Measurements from ENCODE around the gene PDE6C.

PDE6C gene

DNA sequence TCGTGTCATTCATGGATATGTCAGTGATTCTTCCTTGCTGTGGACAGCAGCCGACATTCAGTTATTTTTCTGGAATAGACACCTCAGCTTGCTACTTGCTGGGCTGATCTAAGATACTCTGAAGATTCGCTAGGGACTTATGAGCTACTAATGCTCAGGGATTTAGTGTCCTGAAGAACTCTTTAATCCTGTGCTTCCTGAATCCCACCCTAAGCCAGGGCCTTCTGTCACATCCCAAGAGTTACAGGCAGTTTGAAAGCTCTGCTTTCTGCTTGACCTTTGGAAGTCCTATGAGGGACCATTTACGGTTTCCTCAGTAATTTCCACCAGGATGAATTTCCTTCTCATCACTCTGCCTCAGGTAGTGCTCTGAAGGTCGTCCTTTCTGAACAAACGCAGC, at the start of gene PDE6C:
PDE6C (plus strand) TSS at position 227 of the 400 bp plus-strand sequence. CDS start 189 bp downstream, outside the sequence.
- TF ChIP-seq, protein P1, sequence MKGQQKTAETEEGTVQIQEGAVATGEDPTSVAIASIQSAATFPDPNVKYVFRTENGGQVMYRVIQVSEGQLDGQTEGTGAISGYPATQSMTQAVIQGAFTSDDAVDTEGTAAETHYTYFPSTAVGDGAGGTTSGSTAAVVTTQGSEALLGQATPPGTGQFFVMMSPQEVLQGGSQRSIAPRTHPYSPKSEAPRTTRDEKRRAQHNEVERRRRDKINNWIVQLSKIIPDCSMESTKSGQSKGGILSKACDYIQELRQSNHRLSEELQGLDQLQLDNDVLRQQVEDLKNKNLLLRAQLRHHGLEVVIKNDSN (IDR thresholded peaks at IDR 0.05) = no peak
- no peak for TF ChIP-seq EP300 (IDR thresholded peaks at IDR 0.05; ENCODE audit: borderline replicate concordance)
- TF ChIP-seq, protein P2, sequence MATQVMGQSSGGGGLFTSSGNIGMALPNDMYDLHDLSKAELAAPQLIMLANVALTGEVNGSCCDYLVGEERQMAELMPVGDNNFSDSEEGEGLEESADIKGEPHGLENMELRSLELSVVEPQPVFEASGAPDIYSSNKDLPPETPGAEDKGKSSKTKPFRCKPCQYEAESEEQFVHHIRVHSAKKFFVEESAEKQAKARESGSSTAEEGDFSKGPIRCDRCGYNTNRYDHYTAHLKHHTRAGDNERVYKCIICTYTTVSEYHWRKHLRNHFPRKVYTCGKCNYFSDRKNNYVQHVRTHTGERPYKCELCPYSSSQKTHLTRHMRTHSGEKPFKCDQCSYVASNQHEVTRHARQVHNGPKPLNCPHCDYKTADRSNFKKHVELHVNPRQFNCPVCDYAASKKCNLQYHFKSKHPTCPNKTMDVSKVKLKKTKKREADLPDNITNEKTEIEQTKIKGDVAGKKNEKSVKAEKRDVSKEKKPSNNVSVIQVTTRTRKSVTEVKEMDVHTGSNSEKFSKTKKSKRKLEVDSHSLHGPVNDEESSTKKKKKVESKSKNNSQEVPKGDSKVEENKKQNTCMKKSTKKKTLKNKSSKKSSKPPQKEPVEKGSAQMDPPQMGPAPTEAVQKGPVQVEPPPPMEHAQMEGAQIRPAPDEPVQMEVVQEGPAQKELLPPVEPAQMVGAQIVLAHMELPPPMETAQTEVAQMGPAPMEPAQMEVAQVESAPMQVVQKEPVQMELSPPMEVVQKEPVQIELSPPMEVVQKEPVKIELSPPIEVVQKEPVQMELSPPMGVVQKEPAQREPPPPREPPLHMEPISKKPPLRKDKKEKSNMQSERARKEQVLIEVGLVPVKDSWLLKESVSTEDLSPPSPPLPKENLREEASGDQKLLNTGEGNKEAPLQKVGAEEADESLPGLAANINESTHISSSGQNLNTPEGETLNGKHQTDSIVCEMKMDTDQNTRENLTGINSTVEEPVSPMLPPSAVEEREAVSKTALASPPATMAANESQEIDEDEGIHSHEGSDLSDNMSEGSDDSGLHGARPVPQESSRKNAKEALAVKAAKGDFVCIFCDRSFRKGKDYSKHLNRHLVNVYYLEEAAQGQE (IDR thresholded peaks at IDR 0.05; ENCODE audit: low read depth) = no peak
- no peak for TF ChIP-seq ZBTB7A (IDR thresholded peaks at IDR 0.05; ENCODE audit: low read depth)
- TF ChIP-seq TCF12 (IDR thresholded peaks at IDR 0.05; ENCODE audit: low read depth) = no peak
- no peak for TF ChIP-seq RAD21 (IDR thresholded peaks at IDR 0.05; ENCODE audit: low read depth)
- no peak for TF ChIP-seq EGR1 (IDR thresholded peaks at IDR 0.05)

DNA sequence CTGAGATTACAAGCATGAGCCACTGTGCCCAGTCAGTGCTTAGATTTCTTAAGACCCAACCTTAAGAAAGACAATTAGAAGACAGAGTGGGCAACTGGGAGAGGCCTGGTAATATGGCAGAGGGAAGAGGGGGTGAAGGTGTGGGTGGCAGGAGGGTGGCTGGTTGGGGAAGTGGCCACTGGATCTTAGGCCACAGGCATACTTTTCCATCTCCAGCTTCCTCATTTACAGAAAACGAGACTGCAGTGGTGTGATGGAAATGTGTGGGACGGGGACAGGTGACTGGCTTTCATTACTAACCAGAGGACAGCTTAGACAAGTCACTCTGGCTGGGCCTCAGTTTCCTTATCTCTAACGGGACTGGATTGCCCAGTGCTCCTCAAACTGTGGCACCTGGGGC, 46.9 kb upstream of the PDE6C start:
- TF ChIP-seq, protein P3, sequence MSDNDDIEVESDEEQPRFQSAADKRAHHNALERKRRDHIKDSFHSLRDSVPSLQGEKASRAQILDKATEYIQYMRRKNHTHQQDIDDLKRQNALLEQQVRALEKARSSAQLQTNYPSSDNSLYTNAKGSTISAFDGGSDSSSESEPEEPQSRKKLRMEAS (IDR thresholded peaks at IDR 0.05) = no peak

DNA sequence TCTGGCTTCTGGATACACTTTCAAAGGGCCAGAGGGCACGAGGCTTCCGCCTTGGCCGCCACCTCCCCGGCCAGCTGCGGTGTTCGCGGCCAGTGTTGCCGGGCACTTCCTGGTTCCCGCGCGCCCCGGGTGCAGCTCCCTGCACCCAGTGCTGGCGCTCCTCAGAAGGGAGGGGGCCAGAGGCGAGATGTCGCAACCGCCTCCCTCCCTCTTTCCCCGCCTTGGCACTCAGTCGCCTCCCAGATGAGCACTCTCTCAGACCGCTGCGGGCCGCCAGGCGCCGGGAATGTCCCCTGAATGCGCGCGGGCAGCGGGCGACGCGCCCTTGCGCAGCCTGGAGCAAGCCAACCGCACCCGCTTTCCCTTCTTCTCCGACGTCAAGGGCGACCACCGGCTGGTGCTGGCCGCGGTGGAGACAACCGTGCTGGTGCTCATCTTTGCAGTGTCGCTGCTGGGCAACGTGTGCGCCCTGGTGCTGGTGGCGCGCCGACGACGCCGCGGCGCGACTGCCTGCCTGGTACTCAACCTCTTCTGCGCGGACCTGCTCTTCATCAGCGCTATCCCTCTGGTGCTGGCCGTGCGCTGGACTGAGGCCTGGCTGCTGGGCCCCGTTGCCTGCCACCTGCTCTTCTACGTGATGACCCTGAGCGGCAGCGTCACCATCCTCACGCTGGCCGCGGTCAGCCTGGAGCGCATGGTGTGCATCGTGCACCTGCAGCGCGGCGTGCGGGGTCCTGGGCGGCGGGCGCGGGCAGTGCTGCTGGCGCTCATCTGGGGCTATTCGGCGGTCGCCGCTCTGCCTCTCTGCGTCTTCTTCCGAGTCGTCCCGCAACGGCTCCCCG, 45.7 kb upstream of the PDE6C start, which contains the start of gene FFAR4:
FFAR4 (plus strand) TSS at position 231 of the 842 bp plus-strand sequence; CDS start at position 287, 56 bp downstream.
- TF ChIP-seq RAD21 (IDR thresholded peaks at IDR 0.05; ENCODE audit: low read depth) (no peak), NFIC (IDR thresholded peaks at IDR 0.05) (peak; percentile 48; the same call in 1 of the 2 replicates), TAF1 (IDR thresholded peaks at IDR 0.05; ENCODE audit: low read depth) (peak; percentile 27; the same call in 1 of the 2 replicates), CREB1 (IDR thresholded peaks at IDR 0.05; ENCODE audit: low read depth) (no peak), CEBPB (IDR thresholded peaks at IDR 0.05) (peak; percentile 98), ZBTB7A (IDR thresholded peaks at IDR 0.05; ENCODE audit: low read depth) (peak; percentile 50; the same call in 1 of the 2 replicates), TCF12 (IDR thresholded peaks at IDR 0.05; ENCODE audit: low read depth) (peak; percentile 58; the same call in 1 of the 2 replicates), TEAD4 (IDR thresholded peaks at IDR 0.05) (no peak)
- TF ChIP-seq, protein P3 (IDR thresholded peaks at IDR 0.05) = peak; percentile 80

DNA sequence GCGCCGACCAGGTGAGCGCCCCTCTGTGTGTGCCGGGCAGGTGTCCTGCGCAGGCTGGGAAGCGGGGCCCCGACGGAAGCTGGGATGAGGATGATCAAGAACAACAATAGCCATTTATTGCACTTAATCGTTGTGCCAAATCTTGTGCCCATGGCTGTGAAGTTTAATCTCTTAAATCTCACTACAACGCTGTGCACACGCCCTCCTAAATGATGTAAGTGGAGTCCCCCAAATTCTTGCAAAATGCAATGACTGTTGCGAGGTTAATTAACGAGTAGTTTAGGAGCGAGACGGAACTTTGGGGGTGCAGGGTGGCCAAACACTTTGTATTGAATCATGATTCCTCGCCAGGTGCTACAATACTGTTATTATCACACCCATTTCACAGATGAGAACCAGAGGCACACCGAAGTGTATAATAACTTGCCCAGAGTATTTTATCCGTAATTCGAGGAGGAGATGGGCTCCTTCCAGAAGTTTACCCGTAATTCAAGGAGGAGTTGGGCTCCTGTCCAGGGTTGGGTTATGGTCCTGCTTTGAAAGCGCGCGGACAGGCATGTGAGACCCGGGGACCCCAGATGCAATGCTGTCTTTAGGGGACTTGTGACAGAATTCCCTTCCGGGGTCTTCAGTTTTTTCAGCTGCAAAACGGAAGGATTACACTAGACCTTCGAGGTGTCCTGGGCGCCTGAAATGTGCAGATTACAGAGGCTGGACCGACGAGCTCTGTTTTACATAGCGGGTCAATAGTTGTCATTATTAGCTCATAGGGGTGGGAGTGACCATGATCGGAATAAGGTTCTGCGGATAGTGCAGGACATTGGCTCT, 44.8 kb upstream of the PDE6C start:
- TF ChIP-seq ZBTB7A (IDR thresholded peaks at IDR 0.05; ENCODE audit: low read depth) (no peak), CEBPB (IDR thresholded peaks at IDR 0.05) (no peak), EGR1 (IDR thresholded peaks at IDR 0.05) (no peak), RAD21 (IDR thresholded peaks at IDR 0.05; ENCODE audit: low read depth) (no peak), TAF1 (IDR thresholded peaks at IDR 0.05; ENCODE audit: low read depth) (no peak), YY1 (IDR thresholded peaks at IDR 0.05; ENCODE audit: low read depth) (no peak), TEAD4 (IDR thresholded peaks at IDR 0.05) (no peak), FOXM1 (IDR thresholded peaks at IDR 0.05; ENCODE audit: borderline replicate concordance, low read depth) (no peak), NFIC (IDR thresholded peaks at IDR 0.05) (no peak), TCF12 (IDR thresholded peaks at IDR 0.05; ENCODE audit: low read depth) (no peak), EP300 (IDR thresholded peaks at IDR 0.05; ENCODE audit: borderline replicate concordance) (no peak), CREB1 (IDR thresholded peaks at IDR 0.05; ENCODE audit: low read depth) (no peak)
- TF ChIP-seq, protein P1 (IDR thresholded peaks at IDR 0.05) = no peak
- TF ChIP-seq, protein P3 (IDR thresholded peaks at IDR 0.05) = no peak
- TF ChIP-seq, protein P2 (IDR thresholded peaks at IDR 0.05; ENCODE audit: low read depth) = no peak

DNA sequence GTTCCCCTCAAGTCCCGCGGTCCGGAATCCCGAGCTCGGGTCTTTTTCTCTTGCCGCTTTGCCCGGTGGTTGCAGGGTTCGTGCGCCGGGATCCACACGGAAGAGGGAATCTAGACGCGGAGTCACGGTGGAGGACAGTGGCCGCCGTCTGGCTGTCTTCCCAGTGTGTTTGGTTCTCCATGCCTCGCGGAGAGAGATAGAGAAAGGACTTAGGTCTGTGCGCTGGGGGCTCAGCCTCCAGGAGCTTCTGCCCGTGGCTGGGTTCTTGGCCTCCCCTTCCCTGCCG, 44.3 kb upstream of the PDE6C start:
- TF ChIP-seq FOXM1 (IDR thresholded peaks at IDR 0.05; ENCODE audit: borderline replicate concordance, low read depth) (no peak), TAF1 (IDR thresholded peaks at IDR 0.05; ENCODE audit: low read depth) (no peak), EGR1 (IDR thresholded peaks at IDR 0.05) (no peak), CEBPB (IDR thresholded peaks at IDR 0.05) (no peak), TCF12 (IDR thresholded peaks at IDR 0.05; ENCODE audit: low read depth) (no peak), YY1 (IDR thresholded peaks at IDR 0.05; ENCODE audit: low read depth) (no peak), NFIC (IDR thresholded peaks at IDR 0.05) (no peak), TEAD4 (IDR thresholded peaks at IDR 0.05) (no peak), ZBTB7A (IDR thresholded peaks at IDR 0.05; ENCODE audit: low read depth) (no peak)
- TF ChIP-seq, protein P1 (IDR thresholded peaks at IDR 0.05) = no peak
- TF ChIP-seq, protein P2 (IDR thresholded peaks at IDR 0.05; ENCODE audit: low read depth) = no peak

Data from Ishikawa (cell line).